ENCODE data around the gene TMPRSS2.

Gene TMPRSS2

GRCh38 chr21:41465176-41465781 is 42.7 kb downstream of the TMPRSS2 start:
- DNase-seq (ENCODE audit: insufficient read length, low spot score) (no peak), FAIRE-seq (no peak)
- no peak for TF ChIP-seq CTCF (IDR thresholded peaks at IDR 0.05; ENCODE audit: insufficient read depth, missing control alignments)

GRCh38 chr21:41460578-41461527 is 47.1 kb downstream of the TMPRSS2 start:
- no peak for DNase-seq (ENCODE audit: insufficient read length, low spot score)
- no peak for FAIRE-seq
- TF ChIP-seq CTCF (IDR thresholded peaks at IDR 0.05; ENCODE audit: insufficient read depth, missing control alignments) = no peak

GRCh38 chr21:41459884-41460534 is 47.9 kb downstream of the TMPRSS2 start:
- DNase-seq (ENCODE audit: insufficient read length, low spot score) = no peak
- no peak for FAIRE-seq
- no peak for TF ChIP-seq CTCF (IDR thresholded peaks at IDR 0.05; ENCODE audit: insufficient read depth, missing control alignments)

- TF ChIP-seq CTCF (IDR thresholded peaks at IDR 0.05; ENCODE audit: insufficient read depth, missing control alignments) = no peak
- DNase-seq (ENCODE audit: insufficient read length, low spot score) (no peak), FAIRE-seq (no peak)
These were observed 49.4 kb downstream of the TMPRSS2 start for GRCh38 chr21:41458559-41458958.

GRCh38 chr21:41458121-41458520 is 49.8 kb downstream of the TMPRSS2 start:
- no peak for TF ChIP-seq CTCF (IDR thresholded peaks at IDR 0.05; ENCODE audit: insufficient read depth, missing control alignments)
- no peak for DNase-seq (ENCODE audit: insufficient read length, low spot score)
- no peak for FAIRE-seq

- FAIRE-seq (no peak), DNase-seq (ENCODE audit: insufficient read length, low spot score) (no peak)
- TF ChIP-seq CTCF (IDR thresholded peaks at IDR 0.05; ENCODE audit: insufficient read depth, missing control alignments) = no peak
These were observed 54.2 kb downstream of the TMPRSS2 start for GRCh38 chr21:41453761-41454160.
